ENCODE measurements around the gene DDAH2.

Gene DDAH2

DNA sequence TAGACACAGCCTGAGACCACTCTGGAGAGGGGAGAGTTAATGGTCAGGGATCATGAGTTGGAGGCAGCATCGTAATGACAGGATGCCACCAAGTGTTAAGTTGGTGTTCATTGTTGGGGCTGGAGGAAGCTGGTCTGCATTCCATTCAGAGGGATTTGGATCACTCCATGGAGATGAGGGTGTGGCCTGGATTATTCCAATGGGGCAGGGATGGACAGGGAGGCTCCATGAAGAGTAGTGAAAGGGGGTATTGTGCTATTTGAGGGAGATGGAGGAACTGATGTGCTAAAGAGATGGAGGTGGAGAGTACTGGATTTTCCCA lies 34.5 kb upstream of the DDAH2 start:
- TF ChIP-seq SIN3A (IDR thresholded peaks at IDR 0.05; ENCODE audit: borderline replicate concordance, insufficient read depth, low read length) (no peak), POLR2AphosphoS5 (IDR thresholded peaks at IDR 0.05; ENCODE audit: low read depth, low read length) (no peak), FOXP2 (optimal IDR thresholded peaks at IDR 0.05; ENCODE audit: borderline replicate concordance, extremely low read depth, extremely low read length, insufficient read depth) (no peak), TAF1 (IDR thresholded peaks at IDR 0.05; ENCODE audit: borderline replicate concordance, insufficient read depth, low read length) (no peak)
- TF ChIP-seq, protein P1, sequence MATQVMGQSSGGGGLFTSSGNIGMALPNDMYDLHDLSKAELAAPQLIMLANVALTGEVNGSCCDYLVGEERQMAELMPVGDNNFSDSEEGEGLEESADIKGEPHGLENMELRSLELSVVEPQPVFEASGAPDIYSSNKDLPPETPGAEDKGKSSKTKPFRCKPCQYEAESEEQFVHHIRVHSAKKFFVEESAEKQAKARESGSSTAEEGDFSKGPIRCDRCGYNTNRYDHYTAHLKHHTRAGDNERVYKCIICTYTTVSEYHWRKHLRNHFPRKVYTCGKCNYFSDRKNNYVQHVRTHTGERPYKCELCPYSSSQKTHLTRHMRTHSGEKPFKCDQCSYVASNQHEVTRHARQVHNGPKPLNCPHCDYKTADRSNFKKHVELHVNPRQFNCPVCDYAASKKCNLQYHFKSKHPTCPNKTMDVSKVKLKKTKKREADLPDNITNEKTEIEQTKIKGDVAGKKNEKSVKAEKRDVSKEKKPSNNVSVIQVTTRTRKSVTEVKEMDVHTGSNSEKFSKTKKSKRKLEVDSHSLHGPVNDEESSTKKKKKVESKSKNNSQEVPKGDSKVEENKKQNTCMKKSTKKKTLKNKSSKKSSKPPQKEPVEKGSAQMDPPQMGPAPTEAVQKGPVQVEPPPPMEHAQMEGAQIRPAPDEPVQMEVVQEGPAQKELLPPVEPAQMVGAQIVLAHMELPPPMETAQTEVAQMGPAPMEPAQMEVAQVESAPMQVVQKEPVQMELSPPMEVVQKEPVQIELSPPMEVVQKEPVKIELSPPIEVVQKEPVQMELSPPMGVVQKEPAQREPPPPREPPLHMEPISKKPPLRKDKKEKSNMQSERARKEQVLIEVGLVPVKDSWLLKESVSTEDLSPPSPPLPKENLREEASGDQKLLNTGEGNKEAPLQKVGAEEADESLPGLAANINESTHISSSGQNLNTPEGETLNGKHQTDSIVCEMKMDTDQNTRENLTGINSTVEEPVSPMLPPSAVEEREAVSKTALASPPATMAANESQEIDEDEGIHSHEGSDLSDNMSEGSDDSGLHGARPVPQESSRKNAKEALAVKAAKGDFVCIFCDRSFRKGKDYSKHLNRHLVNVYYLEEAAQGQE (IDR thresholded peaks at IDR 0.05; ENCODE audit: insufficient read depth in 1 of 2, low read depth in 2 of 2, low read length in 2 of 2), result no peak

DNA sequence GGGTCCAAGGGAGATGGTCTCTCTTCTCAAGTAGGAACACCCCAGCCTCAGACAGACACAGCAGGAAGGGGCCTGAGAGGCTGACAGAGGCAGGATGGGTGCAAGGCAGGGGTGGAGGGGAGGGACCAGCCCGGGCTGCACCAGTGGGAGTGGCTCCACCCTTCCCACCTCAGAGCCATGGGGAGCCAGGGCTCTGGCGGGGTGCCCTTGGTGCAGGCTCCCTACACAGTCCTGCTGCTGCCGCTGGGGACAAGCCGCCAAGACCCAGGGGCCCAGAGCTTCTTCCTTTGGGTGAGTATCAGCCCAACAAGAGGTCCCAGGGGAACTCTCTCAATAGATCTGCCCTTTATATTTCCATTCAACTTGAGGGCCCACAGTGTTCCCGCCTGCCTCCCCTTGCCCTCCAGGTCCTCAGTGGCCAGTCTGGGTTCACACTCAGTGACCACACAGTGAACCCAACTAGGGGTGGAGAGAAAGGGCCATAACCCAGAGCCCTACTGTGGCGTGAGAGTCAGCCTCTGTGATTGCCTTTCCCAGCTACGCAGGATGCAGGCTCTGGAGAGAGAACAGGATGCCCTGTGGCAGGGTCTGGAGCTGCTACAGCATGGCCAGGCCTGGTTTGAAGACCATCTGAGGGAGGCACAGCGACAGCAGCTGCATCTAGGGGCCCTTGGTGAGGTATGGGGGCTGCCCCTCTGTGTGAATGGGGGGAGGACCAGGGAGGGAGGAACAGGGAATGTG lies 33.9 kb upstream of the DDAH2 start:
- TF ChIP-seq, protein P1 (IDR thresholded peaks at IDR 0.05; ENCODE audit: insufficient read depth in 1 of 2, low read depth in 2 of 2, low read length in 2 of 2), result no peak
- no peak for TF ChIP-seq POLR2AphosphoS5 (IDR thresholded peaks at IDR 0.05; ENCODE audit: low read depth, low read length)
- no peak for TF ChIP-seq SIN3A (IDR thresholded peaks at IDR 0.05; ENCODE audit: borderline replicate concordance, insufficient read depth, low read length)
- no peak for TF ChIP-seq FOXP2 (optimal IDR thresholded peaks at IDR 0.05; ENCODE audit: borderline replicate concordance, extremely low read depth, extremely low read length, insufficient read depth)
- no peak for TF ChIP-seq TAF1 (IDR thresholded peaks at IDR 0.05; ENCODE audit: borderline replicate concordance, insufficient read depth, low read length)

DNA sequence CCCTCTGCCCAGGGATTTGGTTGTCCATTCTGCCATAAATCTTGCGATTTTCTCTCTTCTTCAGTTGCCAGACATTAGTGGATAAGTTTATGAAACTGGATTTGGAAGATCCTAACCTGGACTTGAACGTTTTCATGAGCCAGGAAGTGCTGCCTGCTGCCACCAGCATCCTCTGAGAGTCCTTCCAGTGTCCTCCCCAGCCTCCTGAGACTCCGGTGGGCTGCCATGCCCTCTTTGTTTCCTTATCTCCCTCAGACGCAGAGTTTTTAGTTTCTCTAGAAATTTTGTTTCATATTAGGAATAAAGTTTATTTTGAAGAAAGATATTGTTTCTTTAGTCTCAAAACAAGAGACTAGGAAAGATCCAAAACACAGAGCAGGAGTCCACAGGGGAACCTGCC lies 33.3 kb upstream of the DDAH2 start, which contains the start of gene SAPCD1:
TSS of gene SAPCD1 (plus strand) at position 301 of the 400 bp plus-strand sequence. CDS start 399 bp downstream, outside the sequence.
- TF ChIP-seq SIN3A (IDR thresholded peaks at IDR 0.05; ENCODE audit: borderline replicate concordance, insufficient read depth, low read length), result no peak
- no peak for TF ChIP-seq FOXP2 (optimal IDR thresholded peaks at IDR 0.05; ENCODE audit: borderline replicate concordance, extremely low read depth, extremely low read length, insufficient read depth)
- TF ChIP-seq TAF1 (IDR thresholded peaks at IDR 0.05; ENCODE audit: borderline replicate concordance, insufficient read depth, low read length), result no peak
- no peak for TF ChIP-seq POLR2AphosphoS5 (IDR thresholded peaks at IDR 0.05; ENCODE audit: low read depth, low read length)
- TF ChIP-seq, protein P1 (IDR thresholded peaks at IDR 0.05; ENCODE audit: insufficient read depth in 1 of 2, low read depth in 2 of 2, low read length in 2 of 2), result no peak

DNA sequence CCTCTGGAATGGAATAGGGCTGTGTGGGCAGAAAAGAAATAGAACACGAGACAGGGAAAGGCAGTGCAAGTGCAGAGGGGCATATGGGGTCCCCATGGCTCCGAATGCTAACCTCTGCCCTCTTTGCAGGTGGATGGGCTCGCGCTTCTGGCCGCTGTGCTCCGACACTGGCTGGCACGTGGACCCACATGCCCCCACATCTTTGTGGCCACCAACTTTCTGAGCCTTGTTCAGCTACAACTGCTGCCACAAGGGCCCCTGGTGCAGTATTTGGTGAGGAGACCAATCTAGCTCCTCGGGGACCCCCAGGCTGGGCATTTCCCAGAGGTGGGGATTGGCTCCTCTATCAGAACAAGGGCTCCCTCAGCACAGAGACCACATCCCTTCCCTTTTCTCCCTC lies 32.2 kb upstream of the DDAH2 start:
- TF ChIP-seq POLR2AphosphoS5 (IDR thresholded peaks at IDR 0.05; ENCODE audit: low read depth, low read length) (no peak), TAF1 (IDR thresholded peaks at IDR 0.05; ENCODE audit: borderline replicate concordance, insufficient read depth, low read length) (no peak), FOXP2 (optimal IDR thresholded peaks at IDR 0.05; ENCODE audit: borderline replicate concordance, extremely low read depth, extremely low read length, insufficient read depth) (no peak), SIN3A (IDR thresholded peaks at IDR 0.05; ENCODE audit: borderline replicate concordance, insufficient read depth, low read length) (no peak)
- TF ChIP-seq, protein P1 (IDR thresholded peaks at IDR 0.05; ENCODE audit: insufficient read depth in 1 of 2, low read depth in 2 of 2, low read length in 2 of 2), result no peak
